Ovary (tissue), 9 donors: Measurements from ENCODE around the gene BCAP29. TPM values are rescaled to one million over a fixed set of nuclear protein-coding genes. Genes with fewer than 3 reads are reported as not detected.

Source experiments
- DNase-seq, 5 donors: peaks; one replicate each; pipeline ENCODE4 v3.0.0-alpha.2; 2019 to 2020
- H3K27ac ChIP-seq, 2 donors: fragments of 200-600 bp; one replicate each; pipeline versions ENCODE4 v1.5.1 to v1.8.0; 2019 to 2022
- H3K27me3 ChIP-seq: fragments of 200-600 bp; one replicate; pipeline ENCODE4 v1.8.0; 2022
- H3K36me3 ChIP-seq: fragments of 200-600 bp; sonication (generic); one replicate; pipeline ENCODE4 v1.5.1; 2019
- H3K4me1 ChIP-seq: one replicate; pipeline ENCODE4 v1.8.1; 2013; ENCODE audit warnings: mild to moderate bottlenecking, moderate library complexity; ENCODE audit not compliant: insufficient read depth
- H3K4me3 ChIP-seq: fragments of 200-600 bp; sonication (generic); one replicate; pipeline ENCODE4 v1.5.1; 2017
- H3K9me3 ChIP-seq, 2 donors: fragments of 200-600 bp in 1 of 2; sonication (generic) in 1 of 2; one replicate each; pipeline versions ENCODE4 v1.5.1 to v1.8.1; 2013 to 2019; ENCODE audit warnings: mild to moderate bottlenecking in 1 of 2, moderate library complexity in 1 of 2
- CTCF ChIP-seq, 3 donors: fragments of 450-650 bp in 2 of 3; fragments of 200-600 bp in 1 of 3; IDR thresholded peaks; one replicate each; pipeline versions ENCODE4 v1.5.1 to v1.8.0; 2016 to 2022; ENCODE audit warnings: antibody characterized with exemption in 3 of 3, mild to moderate bottlenecking in 1 of 3
- EP300 ChIP-seq: sonication (generic); formaldehyde crosslinking; IDR thresholded peaks from one replicate; pipeline ENCODE4 v1.6.1; 2017; ENCODE audit warnings: antibody characterized with exemption
- POLR2A ChIP-seq: fragments of 450-650 bp; IDR thresholded peaks from one replicate; pipeline ENCODE4 v1.6.1; 2017; ENCODE audit warnings: antibody characterized with exemption, mild to moderate bottlenecking, moderate library complexity
- WGBS, 3 donors: extraction: QIAGEN DNeasy Blood & Tissue Kit in 1 of 3; methylation state at CpG; one replicate each; pipeline versions ENCODE4 v1.1.5 to v1.1.7; 2013 to 2017; 5-methylcytosine and 5-hydroxymethylcytosine counted together
- intact Hi-C, 4 donors: fragments of 100-400 bp; cut with DNase I; formaldehyde crosslinking; loops; one replicate each; pipeline versions ENCODE4 v1.11.0 to v1.15.1; 2022 to 2023
- polyA plus RNA-seq, 2 donors: library from polyadenylated mRNA; stranded (reverse); fragments of 200-250 nt in 1 of 2; fragments of 350-450 nt in 1 of 2; fragmentation: Illumina TruSeq in 1 of 2; extraction: RNeasy Lipid Tissue Mini Kit (QIAGEN cat#74804) in 1 of 2; gene quantifications; one replicate each; pipeline ENCODE4 v1.2.3, GENCODE V29; 2013 to 2014
- total RNA-seq, 7 donors: library from RNA; depleted of rRNA in 2 of 7; stranded (reverse); fragments of >200 nt in 2 of 7; fragmentation: NEBNext Ultra II Directional in 3 of 7; extraction: Animal tissue kit (Norgen Biotek cat#: 25700) in 3 of 7; gene quantifications; one replicate each; pipeline versions ENCODE4 v1.1.0 to v1.2.4, GENCODE V29; 2016 to 2023
- donor health status: DM: no; HTN: no; CAD: no; lungs with moderate emphysema.
- donor health status: DM: no; HTN: no; CAD: no.
- donor health status: Bipolar disorder and iron deficiency.
- donor health status: DM: yes; HTN: yes; CAD: no.
- donor health status: DM: no; HTN: no; CAD: no.
- donor health status: DM: yes; HTN: yes; CAD: no.

The BCAP29 gene
- total and polyA plus RNA-seq, 9 donors, result 30.0 to 70.9 (median 42.5) TPM

GRCh38 chr7:107580716-107581383 is 804 bp downstream of the BCAP29 start:
- H3K27me3 ChIP-seq, result no peaks in the 10 kb centered on the region
- no peaks in the 10 kb centered on the region for H3K4me1 ChIP-seq
- no peaks in the 10 kb centered on the region for H3K36me3 ChIP-seq
- H3K9me3 ChIP-seq, result no peaks in the 10 kb centered on the region
- 36 to 41% (median 38%) methylated on average over 10 of the region's 10 CpGs for WGBS, 3 donors
- intact Hi-C loops, result no loop called here
- no peak for DNase-seq
- H3K4me3 ChIP-seq, result peak overlapping the region; percentile 81
- peak in 1 of 3 donors; percentile 5 for TF ChIP-seq CTCF (IDR thresholded peaks at IDR 0.05)
- TF ChIP-seq EP300, result no peak
- peak overlapping the region; percentile 41 to 88 for H3K27ac ChIP-seq

GRCh38 chr7:107581387-107582013 is 1.5 kb downstream of the BCAP29 start:
- no peaks in the 10 kb centered on the region for H3K9me3 ChIP-seq
- TF ChIP-seq CTCF (IDR thresholded peaks at IDR 0.05), result no peak
- TF ChIP-seq EP300, result no peak
- TF ChIP-seq POLR2A, result no peak
- H3K27me3 ChIP-seq, result no peaks in the 10 kb centered on the region
- H3K36me3 ChIP-seq, result no peaks in the 10 kb centered on the region
- intact Hi-C loops, result no loop called here
- no peak for DNase-seq
- peak overlapping the region; percentile 81 for H3K4me3 ChIP-seq
- 62 to 74% (median 71%) methylated on average over 5 of the region's 5 CpGs for WGBS, 3 donors
- no peak overlapping the region for H3K27ac ChIP-seq
- no peaks in the 10 kb centered on the region for H3K4me1 ChIP-seq

- intact Hi-C loops, result no loop called here
- TF ChIP-seq CTCF (IDR thresholded peaks at IDR 0.05) (no peak), POLR2A (no peak), EP300 (no peak)
- 87 to 90% (median 90%) methylated on average over 2 of the region's 2 CpGs for WGBS, 3 donors
These were observed 2.8 kb downstream of the BCAP29 start for GRCh38 chr7:107582875-107583274.

GRCh38 chr7:107584716-107585115 is 4.7 kb downstream of the BCAP29 start:
- Histone ChIP-seq H3K27ac (no peak overlapping the region), H3K36me3 (no peaks in the 10 kb centered on the region), H3K9me3 (no peaks in the 10 kb centered on the region), H3K4me3 (no peak overlapping the region), H3K27me3 (no peaks in the 10 kb centered on the region), H3K4me1 (no peaks in the 10 kb centered on the region)
- 78 to 82% (median 78%) methylated on average over 2 of the region's 2 CpGs for WGBS, 3 donors
- TF ChIP-seq EP300 (no peak), POLR2A (no peak), CTCF (IDR thresholded peaks at IDR 0.05) (no peak)
- intact Hi-C loops, result no loop called here
- DNase-seq, result no peak

More at GRCh38 chr7:107582875-107583274, 2.8 kb downstream of the BCAP29 start:
- Histone ChIP-seq H3K36me3 (no peaks in the 10 kb centered on the region), H3K27ac (no peak overlapping the region), H3K4me1 (no peaks in the 10 kb centered on the region), H3K4me3 (no peak overlapping the region), H3K27me3 (no peaks in the 10 kb centered on the region), H3K9me3 (no peaks in the 10 kb centered on the region)
- no peak for DNase-seq
